Mesodermal cell (in vitro differentiated cells): ENCODE results near the gene MBD2. TPM values are rescaled to one million over a fixed set of nuclear protein-coding genes. Genes with fewer than 3 reads are reported as not detected.
A peak's percentile ranks its signal among the peaks of the same experiment; 100 is the strongest.
"Not testable (repeated sequence)": the region's sequence is repeated elsewhere in the genome, so short reads cannot be mapped to it uniquely, and the experiment has no call there.

Experiments
- H3K27ac ChIP-seq: 2 replicates; pipeline ENCODE4 v1.7.0; 2013; ENCODE audit warnings: mild to moderate bottlenecking, low read depth, low read length, moderate library complexity; ENCODE audit not compliant: severe bottlenecking
- H3K36me3 ChIP-seq: 2 replicates; pipeline ENCODE4 v1.7.1; 2013; ENCODE audit warnings: mild to moderate bottlenecking, low read length, moderate library complexity; ENCODE audit not compliant: control insufficient read depth, insufficient read depth
- H3K4me1 ChIP-seq: one replicate; pipeline ENCODE4 v1.7.1; 2013; ENCODE audit warnings: mild to moderate bottlenecking, low read length; ENCODE audit not compliant: insufficient read depth, control insufficient read depth, poor library complexity, severe bottlenecking
- H3K4me3 ChIP-seq: 2 replicates; pipeline ENCODE4 v1.7.0; 2013; ENCODE audit warnings: low read length, control low read depth, mild to moderate bottlenecking; ENCODE audit not compliant: insufficient read depth, poor library complexity, severe bottlenecking; ENCODE audit errors: extremely low read depth
- H3K9me3 ChIP-seq: 2 replicates; pipeline ENCODE4 v1.7.1; 2013; ENCODE audit warnings: mild to moderate bottlenecking, low read length, moderate library complexity; ENCODE audit not compliant: control insufficient read depth
- WGBS, 2 experiments: methylation state at CpG; one replicate each; pipeline ENCODE4 v1.1.5; 2013; ENCODE audit warnings: missing lambda C conversion rate in 2 of 2; ENCODE audit not compliant: insufficient coverage in 2 of 2; 5-methylcytosine and 5-hydroxymethylcytosine counted together
- polyA plus RNA-seq, 2 experiments: library from polyadenylated mRNA; stranded (reverse); fragments of 50-300 nt; gene quantifications; one replicate each; pipeline ENCODE4 v1.2.3, GENCODE V29; 2013

MBD2 gene
- 31.8 TPM for polyA plus RNA-seq (2013, experiment 1 of 2)
- 43.1 TPM for polyA plus RNA-seq (2013, experiment 2 of 2)

DNA sequence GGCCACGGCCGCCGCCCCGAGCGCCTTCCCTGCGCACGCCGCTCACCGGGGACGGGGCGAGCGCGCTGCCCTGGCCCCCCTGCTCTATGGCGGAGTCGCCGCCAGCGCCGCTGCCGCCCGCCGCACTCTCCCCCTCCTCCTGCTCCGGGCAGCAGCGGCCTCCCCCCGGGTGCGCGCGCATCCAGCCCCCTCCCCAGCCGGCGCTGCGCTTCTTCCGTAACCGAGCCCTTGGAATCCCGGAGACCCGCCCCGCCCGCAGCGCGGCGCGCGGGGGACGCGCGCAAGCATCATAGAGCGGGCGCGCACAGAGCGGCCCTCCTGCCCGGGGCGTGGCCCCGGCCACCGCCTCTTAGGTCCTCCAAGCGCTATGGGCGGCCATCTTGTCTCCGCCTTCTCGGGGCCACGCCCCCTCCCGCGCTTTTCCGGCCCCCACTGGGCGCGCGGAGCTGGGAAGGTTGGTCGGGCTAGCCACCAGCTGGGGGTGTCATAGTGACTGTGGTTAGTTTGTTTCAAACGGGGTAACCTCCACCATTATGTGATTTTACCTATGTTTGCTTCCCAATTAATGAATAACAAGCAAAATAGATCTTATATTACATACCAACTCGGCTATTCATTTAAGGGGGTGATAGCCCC is at the start of gene MBD2:
MBD2 (minus strand) TSS at position 291 of the 636 bp plus-strand sequence; CDS start at position 181, 110 bp downstream.
- Histone ChIP-seq H3K27ac (peak within 1 kb of the TSS; percentile 38), H3K4me3 (peak within 1 kb of the TSS; percentile 66), H3K9me3 (no peaks in the 10 kb centered on the region), H3K36me3 (peaks cover 8% of the 10 kb centered on the region), H3K4me1 (peaks cover 7% of the 10 kb centered on the region)
- 0% methylated on average over 39 to 45 of the region's 66 CpGs for WGBS, 2 experiments

DNA sequence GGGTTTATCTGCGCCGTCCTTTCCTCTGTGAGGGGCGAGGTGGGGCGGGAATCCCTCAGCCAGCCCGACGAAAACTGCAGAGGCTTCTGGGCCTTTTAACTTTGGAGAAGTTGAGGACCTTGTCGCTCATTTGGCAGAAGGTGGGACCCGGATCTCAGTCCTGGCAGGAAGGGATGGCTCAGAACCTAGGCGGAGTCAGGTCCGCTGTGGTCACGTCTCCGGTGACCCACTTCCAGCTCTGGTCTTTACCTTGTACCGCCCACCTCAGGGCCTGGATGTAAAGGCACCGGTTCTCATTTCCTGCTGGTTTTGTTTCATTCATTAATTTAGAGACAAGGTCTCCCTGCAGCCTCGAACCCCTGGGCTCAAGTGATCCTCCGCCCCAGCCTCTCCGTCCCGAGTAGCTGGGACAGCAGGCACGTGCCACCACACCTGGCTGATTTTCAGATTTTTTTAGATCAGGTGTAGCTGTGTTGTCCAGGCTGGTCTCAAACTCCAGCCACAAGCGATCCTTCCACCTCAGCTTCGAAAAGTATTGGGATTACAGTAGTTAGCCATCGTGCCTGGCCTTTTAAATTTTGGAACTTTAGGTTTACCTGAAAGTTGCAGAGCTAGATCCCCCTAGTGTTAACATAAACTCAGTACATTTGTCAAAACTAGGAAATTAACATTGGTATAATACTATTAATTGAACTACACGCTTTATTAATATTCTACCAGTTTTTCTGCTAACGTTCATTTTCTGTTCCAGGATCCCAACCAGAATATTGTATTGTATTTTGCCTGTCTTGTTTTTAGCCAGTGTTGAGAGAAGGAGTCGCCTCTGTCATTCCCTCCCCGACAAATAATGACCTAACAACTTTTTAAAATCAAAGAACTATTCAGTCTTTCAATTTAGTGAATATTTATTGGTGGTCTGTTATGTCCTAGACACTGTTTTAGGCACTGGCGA is 45.7 kb upstream of the MBD2 start:
- Histone ChIP-seq H3K9me3 (no peaks in the 10 kb centered on the region), H3K36me3 (no peaks in the 10 kb centered on the region)
- WGBS, 2 experiments: 2 to 4% methylated on average over 18 to 19 of the region's 27 CpGs

GRCh38 chr18:54268751-54269150 is 44.3 kb upstream of the MBD2 start:
- H3K27ac ChIP-seq: peak overlapping the region; percentile 88
- peak overlapping the region; percentile 74 for H3K4me3 ChIP-seq

More for the DNA sequence above, 45.7 kb upstream of the MBD2 start:
- Histone ChIP-seq H3K4me3 (peak overlapping the region; percentile 74), H3K4me1 (peaks cover 6% of the 10 kb centered on the region), H3K27ac (peak overlapping the region; percentile 88)

GRCh38 chr18:54267701-54268100 is 43.2 kb upstream of the MBD2 start:
- Histone ChIP-seq H3K27ac (no peak overlapping the region), H3K36me3 (no peaks in the 10 kb centered on the region), H3K4me1 (peaks cover 6% of the 10 kb centered on the region), H3K9me3 (no peaks in the 10 kb centered on the region), H3K4me3 (no peak overlapping the region)
- WGBS, 2 experiments: 95% methylated on average over 6 to 7 of the region's 7 CpGs

More at GRCh38 chr18:54268751-54269150, 44.3 kb upstream of the MBD2 start:
- Histone ChIP-seq H3K36me3 (no peaks in the 10 kb centered on the region), H3K9me3 (no peaks in the 10 kb centered on the region), H3K4me1 (peaks cover 6% of the 10 kb centered on the region)
- WGBS, 2 experiments: 80 to 94% methylated on average over 2 of the region's 6 CpGs

- Histone ChIP-seq H3K36me3 (no peaks in the 10 kb centered on the region), H3K4me1 (peaks cover 3% of the 10 kb centered on the region), H3K4me3 (no peak overlapping the region), H3K27ac (no peak overlapping the region), H3K9me3 (no peaks in the 10 kb centered on the region)
- no CpG with 5 or more reads among the region's 1 CpG for WGBS, 2 experiments
Observed at GRCh38 chr18:54263904-54264336, 39.5 kb upstream of the MBD2 start.

GRCh38 chr18:54261894-54262293 is 37.4 kb upstream of the MBD2 start:
- 95 to 100% methylated on average over 3 of the region's 3 CpGs for WGBS, 2 experiments

DNA sequence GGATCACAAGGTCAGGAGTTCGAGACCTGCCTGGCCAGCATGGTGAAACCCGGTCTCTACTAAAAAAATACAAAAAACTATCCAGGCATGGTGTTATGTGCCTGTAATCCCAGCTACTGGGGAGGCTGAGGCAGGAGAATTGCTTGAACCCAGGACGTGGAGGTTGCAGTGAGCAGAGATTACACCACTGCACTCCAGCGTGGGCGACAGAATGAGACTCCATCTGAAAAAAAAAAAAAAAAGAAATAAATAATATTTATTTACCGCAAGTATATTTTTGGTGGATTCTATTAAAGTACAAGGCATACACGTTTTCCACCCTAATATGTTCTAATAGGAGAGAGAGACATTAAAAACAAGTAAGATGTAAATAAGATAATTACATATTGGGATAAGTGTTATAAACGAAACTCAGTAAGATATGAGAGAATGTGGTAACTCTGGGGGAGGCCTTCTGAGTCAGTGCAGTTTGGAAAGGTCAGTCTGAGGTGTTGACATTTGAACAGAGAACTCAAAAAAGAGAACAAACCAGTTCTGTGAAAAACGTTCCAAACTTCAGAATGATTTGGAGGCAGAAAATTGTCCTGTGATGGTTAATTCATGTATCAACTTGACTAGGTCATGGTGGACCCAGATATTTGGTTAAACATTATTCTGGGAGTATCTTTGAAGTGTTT is 36.1 kb upstream of the MBD2 start:
- Histone ChIP-seq H3K4me1 (peaks cover 3% of the 10 kb centered on the region), H3K36me3 (no peaks in the 10 kb centered on the region), H3K27ac (no peak overlapping the region), H3K4me3 (no peak overlapping the region), H3K9me3 (no peaks in the 10 kb centered on the region)
- 83 to 85% methylated on average over 3 to 4 of the region's 9 CpGs for WGBS, 2 experiments

More at GRCh38 chr18:54261894-54262293, 37.4 kb upstream of the MBD2 start:
- H3K36me3 ChIP-seq: no peaks in the 10 kb centered on the region
- peaks cover 3% of the 10 kb centered on the region for H3K4me1 ChIP-seq
- H3K27ac ChIP-seq: no peak overlapping the region
- no peaks in the 10 kb centered on the region for H3K9me3 ChIP-seq
- H3K4me3 ChIP-seq: no peak overlapping the region

GRCh38 chr18:54257818-54258217 is 33.3 kb upstream of the MBD2 start:
- 31 to 36% methylated on average over 5 of the region's 6 CpGs for WGBS, 2 experiments
- H3K9me3 ChIP-seq, H3K27ac ChIP-seq, H3K36me3 ChIP-seq, H3K4me3 ChIP-seq: not testable (repeated sequence)
- H3K4me1 ChIP-seq: peaks cover 12% of the 10 kb centered on the region

DNA sequence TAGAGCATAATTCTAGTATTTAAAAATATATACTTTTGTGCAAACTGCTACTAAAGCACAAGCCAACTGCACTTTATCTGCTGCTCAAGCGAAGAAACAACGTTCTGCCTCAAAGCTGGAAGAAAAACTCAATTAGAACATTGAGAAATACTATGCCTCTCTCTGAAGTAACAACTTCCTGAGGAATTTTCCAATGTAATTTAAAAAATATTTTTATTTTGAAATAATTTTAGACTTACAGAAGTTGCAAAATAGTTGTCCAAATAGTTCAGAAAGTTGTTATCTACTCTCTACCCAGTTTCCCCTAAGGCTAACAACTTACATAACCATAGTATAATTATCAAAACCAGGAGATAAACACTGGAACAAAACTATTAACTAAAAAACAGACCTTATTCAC is 32.5 kb upstream of the MBD2 start:
- Histone ChIP-seq H3K36me3 (no peaks in the 10 kb centered on the region), H3K4me1 (peaks cover 14% of the 10 kb centered on the region), H3K4me3 (no peak overlapping the region), H3K9me3 (no peaks in the 10 kb centered on the region), H3K27ac (no peak overlapping the region)
- no CpG with 5 or more reads among the region's 2 CpGs for WGBS, 2 experiments

GRCh38 chr18:54255141-54255540 is 30.7 kb upstream of the MBD2 start:
- H3K9me3 ChIP-seq: no peaks in the 10 kb centered on the region
- no peak overlapping the region for H3K27ac ChIP-seq
- 89% methylated on average over 1 of the region's 1 CpG; no CpG with 5 or more reads in 1 of the 2 experiments for WGBS, 2 experiments
- H3K4me3 ChIP-seq: no peak overlapping the region
- peaks cover 18% of the 10 kb centered on the region for H3K4me1 ChIP-seq
- H3K36me3 ChIP-seq: no peaks in the 10 kb centered on the region
